BLaER1 (cell line): ENCODE results near the gene TMEM17.

Experiments
- H3K27ac ChIP-seq: shearing (Covaris generic); formaldehyde crosslinking; 2 replicates; pipeline ENCODE4 v1.8.1; 2022
- H3K27me3 ChIP-seq: shearing (Covaris generic); formaldehyde crosslinking; 2 replicates; pipeline ENCODE4 v1.8.1; 2022
- H3K36me3 ChIP-seq: shearing (Covaris generic); formaldehyde crosslinking; 2 replicates; pipeline ENCODE4 v1.8.1; 2022
- H3K4me1 ChIP-seq: shearing (Covaris generic); formaldehyde crosslinking; 2 replicates; pipeline ENCODE4 v1.8.1; 2022
- H3K4me2 ChIP-seq: shearing (Covaris generic); formaldehyde crosslinking; 2 replicates; pipeline ENCODE4 v1.8.1; 2022
- H3K4me3 ChIP-seq: shearing (Covaris generic); formaldehyde crosslinking; 2 replicates; pipeline ENCODE4 v1.8.1; 2022
- H3K9ac ChIP-seq: shearing (Covaris generic); formaldehyde crosslinking; 2 replicates; pipeline ENCODE4 v1.8.1; 2022
- H3K9me3 ChIP-seq: shearing (Covaris generic); formaldehyde crosslinking; 2 replicates; pipeline ENCODE4 v1.8.1; 2022
- H4K20me1 ChIP-seq: shearing (Covaris generic); formaldehyde crosslinking; 2 replicates; pipeline ENCODE4 v1.8.1; 2022
- Cebpa-rat ChIP-seq: shearing (Covaris generic); IDR thresholded peaks from 2 replicates; pipeline ENCODE4 v1.8.1; 2022

TMEM17 gene

GRCh38 chr2:62466503-62466854 is 39.5 kb downstream of the TMEM17 start:
- Histone ChIP-seq H3K36me3 (no peaks in the 10 kb centered on the region), H3K27ac (no peak overlapping the region), H3K27me3 (no peaks in the 10 kb centered on the region), H3K4me2 (no peak overlapping the region), H3K4me3 (no peak overlapping the region), H3K4me1 (no peaks in the 10 kb centered on the region), H4K20me1 (no peaks in the 10 kb centered on the region), H3K9me3 (no peaks in the 10 kb centered on the region), H3K9ac (no peak overlapping the region)
- TF ChIP-seq Cebpa-rat: no peak

DNA sequence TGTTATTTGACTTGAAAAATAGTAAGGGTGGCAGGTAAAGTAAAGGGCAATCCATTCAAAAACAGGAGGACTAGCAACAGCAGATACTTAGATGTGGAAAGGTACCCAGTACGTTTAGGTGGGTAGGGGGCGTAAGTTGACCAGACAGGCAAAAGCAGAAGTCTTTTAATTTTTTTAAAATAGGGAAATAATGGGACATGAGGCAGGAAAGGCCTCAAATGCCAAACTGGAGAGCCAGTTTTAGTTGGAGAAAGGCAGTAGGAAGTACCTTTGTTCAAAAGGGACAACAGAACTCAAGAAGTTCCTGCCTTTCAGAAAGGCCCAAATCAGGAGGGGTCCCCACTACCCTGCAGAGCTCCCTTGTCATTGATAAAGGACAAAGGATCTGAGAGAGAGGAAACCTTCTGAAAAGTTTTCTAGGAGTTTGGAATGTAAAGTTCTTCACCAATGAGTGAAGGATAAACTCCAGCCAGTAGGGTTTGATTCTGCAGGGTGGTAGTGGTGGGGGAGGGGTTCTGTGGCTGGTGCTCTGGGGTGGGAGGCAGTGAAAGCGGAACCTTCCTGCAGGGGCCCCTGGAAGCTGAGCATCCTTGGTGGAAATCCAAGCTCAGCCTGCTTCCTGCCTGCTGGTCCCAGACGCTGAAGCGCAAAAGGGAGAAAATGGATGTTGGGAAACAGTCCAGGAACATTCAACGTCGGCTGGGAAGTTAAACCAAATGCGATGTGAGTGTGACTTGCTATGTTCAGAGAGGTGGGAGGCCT is 40.1 kb downstream of the TMEM17 start:
- Histone ChIP-seq H3K27ac (no peak overlapping the region), H3K9me3 (no peaks in the 10 kb centered on the region), H3K9ac (no peak overlapping the region), H3K4me2 (no peak overlapping the region), H3K36me3 (no peaks in the 10 kb centered on the region), H3K4me3 (no peak overlapping the region), H3K27me3 (no peaks in the 10 kb centered on the region), H3K4me1 (no peaks in the 10 kb centered on the region), H4K20me1 (no peaks in the 10 kb centered on the region)
- no peak for TF ChIP-seq Cebpa-rat

DNA sequence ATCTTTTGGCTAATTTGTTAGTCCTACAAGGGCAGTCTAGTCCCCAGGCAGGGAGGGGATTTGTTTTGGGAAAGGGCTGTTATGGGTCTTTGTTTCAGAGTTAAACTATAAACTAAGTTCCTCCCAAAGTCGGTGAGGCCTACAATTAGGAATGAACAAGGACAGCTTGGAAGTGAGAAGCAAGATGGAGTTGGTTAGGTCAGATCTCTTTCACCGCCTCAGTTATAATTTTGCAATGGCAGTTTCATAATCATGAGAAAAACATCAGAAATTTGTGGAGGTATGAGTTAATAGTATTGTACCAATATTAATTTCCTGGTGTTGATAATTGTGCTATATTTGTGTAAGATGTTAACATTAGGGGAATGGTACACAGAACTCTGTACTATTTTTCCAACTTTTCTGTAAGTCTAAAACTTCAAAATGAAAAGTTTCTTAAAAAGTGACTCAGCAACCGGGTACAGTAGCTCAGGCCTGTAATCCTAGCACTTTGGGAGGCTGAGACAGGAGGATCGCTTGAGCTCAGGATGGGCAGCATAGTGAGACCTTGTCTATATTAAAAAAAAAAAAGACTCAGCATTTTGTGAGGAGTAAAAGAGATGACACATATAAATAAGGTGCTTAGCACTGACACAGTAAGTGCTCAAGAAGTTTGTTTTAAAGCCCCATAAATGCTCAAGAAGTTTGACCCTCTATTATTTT is 40.8 kb downstream of the TMEM17 start:
- no peak overlapping the region for H3K4me3 ChIP-seq

GRCh38 chr2:62464221-62465007 is 41.6 kb downstream of the TMEM17 start:
- no peak overlapping the region for H3K4me2 ChIP-seq
- H3K4me1 ChIP-seq: no peaks in the 10 kb centered on the region
- no peaks in the 10 kb centered on the region for H3K27me3 ChIP-seq
- H3K9me3 ChIP-seq: no peaks in the 10 kb centered on the region
- no peak overlapping the region for H3K4me3 ChIP-seq
- TF ChIP-seq Cebpa-rat: no peak
- no peak overlapping the region for H3K27ac ChIP-seq
- H4K20me1 ChIP-seq: no peaks in the 10 kb centered on the region
- no peak overlapping the region for H3K9ac ChIP-seq
- H3K36me3 ChIP-seq: no peaks in the 10 kb centered on the region

More for the DNA sequence above, 40.8 kb downstream of the TMEM17 start:
- H4K20me1 ChIP-seq: no peaks in the 10 kb centered on the region
- H3K27ac ChIP-seq: no peak overlapping the region
- no peaks in the 10 kb centered on the region for H3K4me1 ChIP-seq
- H3K36me3 ChIP-seq: no peaks in the 10 kb centered on the region
- no peak for TF ChIP-seq Cebpa-rat
- no peak overlapping the region for H3K4me2 ChIP-seq
- no peaks in the 10 kb centered on the region for H3K9me3 ChIP-seq
- H3K27me3 ChIP-seq: no peaks in the 10 kb centered on the region
- H3K9ac ChIP-seq: no peak overlapping the region

DNA sequence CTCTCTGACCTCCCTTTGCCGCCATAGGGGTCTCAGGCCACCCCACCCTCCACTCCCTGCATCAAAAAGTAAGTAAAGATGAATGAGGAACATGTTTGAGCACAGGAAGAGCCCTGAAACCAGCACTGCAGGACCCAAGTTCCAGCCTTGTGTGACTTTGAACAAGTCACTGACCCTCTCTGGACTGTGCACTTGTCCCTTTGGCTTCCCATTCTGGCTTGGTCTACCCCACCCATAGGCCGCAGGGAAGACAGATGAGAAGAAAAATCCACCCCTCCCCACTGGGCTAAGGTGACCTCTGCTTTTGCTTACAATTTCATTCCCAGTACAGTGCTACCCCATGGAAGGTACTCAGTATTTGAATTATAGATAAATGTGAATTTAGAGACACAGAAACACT is 43.8 kb downstream of the TMEM17 start:
- no peaks in the 10 kb centered on the region for H3K36me3 ChIP-seq
- peaks cover 4% of the 10 kb centered on the region; the same call in 1 of the 2 replicates for H3K4me1 ChIP-seq
- H4K20me1 ChIP-seq: no peaks in the 10 kb centered on the region
- no peak overlapping the region for H3K4me3 ChIP-seq
- H3K27ac ChIP-seq: no peak overlapping the region
- no peak for TF ChIP-seq Cebpa-rat
- H3K9ac ChIP-seq: no peak overlapping the region
- 0 out of 2 replicates have a peak, but pooled peaks cover 3% of the 10 kb centered on the region for H3K27me3 ChIP-seq
- no peak overlapping the region for H3K4me2 ChIP-seq
- H3K9me3 ChIP-seq: no peaks in the 10 kb centered on the region

- Histone ChIP-seq H3K36me3 (no peaks in the 10 kb centered on the region), H4K20me1 (no peaks in the 10 kb centered on the region), H3K27me3 (0 out of 2 replicates have a peak, but pooled peaks cover 3% of the 10 kb centered on the region), H3K9me3 (no peaks in the 10 kb centered on the region), H3K4me1 (peaks cover 6% of the 10 kb centered on the region), H3K4me2 (no peak overlapping the region), H3K4me3 (no peak overlapping the region), H3K9ac (no peak overlapping the region), H3K27ac (no peak overlapping the region)
- TF ChIP-seq Cebpa-rat: no peak
Observed at GRCh38 chr2:62461707-62462106, 44.3 kb downstream of the TMEM17 start.

- Histone ChIP-seq H4K20me1 (no peaks in the 10 kb centered on the region), H3K27ac (no peak overlapping the region), H3K4me3 (no peak overlapping the region), H3K27me3 (0 out of 2 replicates have a peak, but pooled peaks cover 3% of the 10 kb centered on the region), H3K4me2 (no peak overlapping the region), H3K36me3 (no peaks in the 10 kb centered on the region), H3K4me1 (peaks cover 6% of the 10 kb centered on the region), H3K9ac (no peak overlapping the region), H3K9me3 (no peaks in the 10 kb centered on the region)
- no peak for TF ChIP-seq Cebpa-rat
Observed at GRCh38 chr2:62461017-62461553, 44.9 kb downstream of the TMEM17 start.

DNA sequence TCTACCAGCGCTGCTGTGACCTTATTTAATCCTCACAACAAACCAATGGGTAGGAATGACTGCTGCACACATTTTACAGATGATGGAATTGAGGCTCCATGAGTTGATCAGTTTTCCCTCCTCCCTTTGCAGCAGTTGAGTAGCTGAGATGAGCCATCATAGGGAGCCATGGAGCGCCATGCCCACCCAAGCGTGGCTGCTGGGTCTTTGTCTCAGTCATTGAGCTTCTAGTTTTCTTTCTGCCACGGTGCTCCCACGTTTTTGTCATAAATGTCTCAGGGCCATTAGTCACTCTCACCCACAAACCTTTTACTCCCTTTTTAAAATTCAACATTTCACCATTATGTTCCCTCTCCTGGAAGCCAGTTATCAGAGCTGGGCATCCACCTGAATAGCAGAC is 45.8 kb downstream of the TMEM17 start:
- no peaks in the 10 kb centered on the region for H3K9me3 ChIP-seq
- no peak overlapping the region for H3K9ac ChIP-seq
- peaks cover 6% of the 10 kb centered on the region for H3K4me1 ChIP-seq
- H3K4me3 ChIP-seq: no peak overlapping the region
- H3K27me3 ChIP-seq: 0 out of 2 replicates have a peak, but pooled peaks cover 3% of the 10 kb centered on the region
- no peak overlapping the region for H3K4me2 ChIP-seq
- H3K27ac ChIP-seq: no peak overlapping the region
- H3K36me3 ChIP-seq: no peaks in the 10 kb centered on the region
- TF ChIP-seq Cebpa-rat: no peak
- no peaks in the 10 kb centered on the region for H4K20me1 ChIP-seq

DNA sequence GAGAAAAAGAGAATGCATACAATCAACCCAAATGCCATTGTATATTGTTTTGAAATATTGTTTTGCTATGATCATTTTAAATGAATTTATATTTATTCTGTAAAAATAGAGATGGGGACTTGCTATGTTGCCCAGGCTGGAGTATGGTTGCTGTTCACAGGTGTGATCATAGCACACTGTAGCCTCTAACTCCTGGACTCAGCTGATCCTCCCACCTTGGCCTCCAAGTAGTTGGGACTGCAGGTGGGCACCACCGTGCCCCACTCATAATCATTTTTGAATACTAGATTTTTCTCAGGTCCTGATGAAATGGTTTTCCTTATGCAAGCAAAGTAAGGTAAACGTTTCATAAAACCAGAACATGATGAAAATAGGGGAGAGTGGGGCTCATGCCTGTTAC is 46.3 kb downstream of the TMEM17 start:
- H3K9ac ChIP-seq: no peak overlapping the region
- no peak overlapping the region for H3K4me3 ChIP-seq
- no peak overlapping the region for H3K4me2 ChIP-seq
- no peaks in the 10 kb centered on the region for H4K20me1 ChIP-seq
- no peaks in the 10 kb centered on the region for H3K36me3 ChIP-seq
- H3K27me3 ChIP-seq: 0 out of 2 replicates have a peak, but pooled peaks cover 3% of the 10 kb centered on the region
- no peaks in the 10 kb centered on the region for H3K9me3 ChIP-seq
- peaks cover 6% of the 10 kb centered on the region for H3K4me1 ChIP-seq
- H3K27ac ChIP-seq: no peak overlapping the region
- no peak for TF ChIP-seq Cebpa-rat
